ENCODE results near the gene LAMA4.

DNA sequence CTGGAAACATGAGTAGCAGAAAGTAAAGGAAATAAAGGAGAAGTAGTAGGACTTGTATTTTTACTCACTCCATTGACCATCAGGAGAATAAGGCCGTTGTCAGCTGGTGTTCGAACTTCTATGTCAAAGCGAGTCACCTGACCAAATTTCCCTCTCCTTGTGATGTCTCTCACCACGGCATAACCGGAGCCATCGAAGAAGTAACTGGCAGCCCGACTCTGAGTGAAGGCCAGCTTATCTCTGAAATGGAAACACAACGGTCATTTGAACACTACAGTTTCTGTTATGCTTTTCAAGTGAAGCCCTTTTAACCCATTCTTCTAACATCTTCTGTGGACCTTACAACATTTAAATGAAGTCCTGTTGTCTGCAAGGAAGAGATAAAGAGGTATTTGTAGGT lies 115.3 kb downstream of the LAMA4 start:
- TF ChIP-seq, protein P1, sequence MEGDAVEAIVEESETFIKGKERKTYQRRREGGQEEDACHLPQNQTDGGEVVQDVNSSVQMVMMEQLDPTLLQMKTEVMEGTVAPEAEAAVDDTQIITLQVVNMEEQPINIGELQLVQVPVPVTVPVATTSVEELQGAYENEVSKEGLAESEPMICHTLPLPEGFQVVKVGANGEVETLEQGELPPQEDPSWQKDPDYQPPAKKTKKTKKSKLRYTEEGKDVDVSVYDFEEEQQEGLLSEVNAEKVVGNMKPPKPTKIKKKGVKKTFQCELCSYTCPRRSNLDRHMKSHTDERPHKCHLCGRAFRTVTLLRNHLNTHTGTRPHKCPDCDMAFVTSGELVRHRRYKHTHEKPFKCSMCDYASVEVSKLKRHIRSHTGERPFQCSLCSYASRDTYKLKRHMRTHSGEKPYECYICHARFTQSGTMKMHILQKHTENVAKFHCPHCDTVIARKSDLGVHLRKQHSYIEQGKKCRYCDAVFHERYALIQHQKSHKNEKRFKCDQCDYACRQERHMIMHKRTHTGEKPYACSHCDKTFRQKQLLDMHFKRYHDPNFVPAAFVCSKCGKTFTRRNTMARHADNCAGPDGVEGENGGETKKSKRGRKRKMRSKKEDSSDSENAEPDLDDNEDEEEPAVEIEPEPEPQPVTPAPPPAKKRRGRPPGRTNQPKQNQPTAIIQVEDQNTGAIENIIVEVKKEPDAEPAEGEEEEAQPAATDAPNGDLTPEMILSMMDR (conservative IDR thresholded peaks at IDR 0.05), result no peak
- TF ChIP-seq ZFX (IDR thresholded peaks at IDR 0.05), result no peak

All from C4-2B (cell line).